ENCODE results near the gene WDR72.

The WDR72 gene

DNA sequence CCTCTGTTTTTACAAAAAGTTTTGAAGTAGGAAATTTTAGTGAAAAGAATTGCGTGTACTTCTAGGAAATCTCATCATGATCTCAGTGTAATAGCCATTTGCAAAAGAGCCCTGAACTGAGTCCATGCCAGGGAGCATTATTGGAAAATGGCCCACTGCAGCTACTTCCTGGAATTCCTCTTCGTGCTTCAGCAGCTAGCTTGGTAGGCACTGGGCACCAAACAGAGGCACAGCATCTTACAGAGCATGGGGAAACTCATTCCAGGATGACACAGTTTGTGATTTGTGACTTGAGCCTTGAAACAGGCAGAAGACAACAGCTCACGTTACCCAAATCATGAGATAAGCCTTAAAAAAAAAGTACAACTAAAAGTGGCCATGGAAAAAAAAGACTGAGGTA lies 179.1 kb downstream of the WDR72 start:
- ATAC-seq = no peak
- no peak for TF ChIP-seq TCF4 (CRISPR knock-in tag; IDR thresholded peaks at IDR 0.05; ENCODE audit: borderline replicate concordance)
- no peak for TF ChIP-seq ZNF8 (CRISPR knock-in tag; IDR thresholded peaks at IDR 0.05)
- TF ChIP-seq, protein P1, sequence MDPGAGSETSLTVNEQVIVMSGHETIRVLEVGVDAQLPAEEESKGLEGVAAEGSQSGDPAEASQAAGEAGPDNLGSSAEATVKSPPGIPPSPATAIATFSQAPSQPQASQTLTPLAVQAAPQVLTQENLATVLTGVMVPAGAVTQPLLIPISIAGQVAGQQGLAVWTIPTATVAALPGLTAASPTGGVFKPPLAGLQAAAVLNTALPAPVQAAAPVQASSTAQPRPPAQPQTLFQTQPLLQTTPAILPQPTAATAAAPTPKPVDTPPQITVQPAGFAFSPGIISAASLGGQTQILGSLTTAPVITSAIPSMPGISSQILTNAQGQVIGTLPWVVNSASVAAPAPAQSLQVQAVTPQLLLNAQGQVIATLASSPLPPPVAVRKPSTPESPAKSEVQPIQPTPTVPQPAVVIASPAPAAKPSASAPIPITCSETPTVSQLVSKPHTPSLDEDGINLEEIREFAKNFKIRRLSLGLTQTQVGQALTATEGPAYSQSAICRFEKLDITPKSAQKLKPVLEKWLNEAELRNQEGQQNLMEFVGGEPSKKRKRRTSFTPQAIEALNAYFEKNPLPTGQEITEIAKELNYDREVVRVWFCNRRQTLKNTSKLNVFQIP (CRISPR knock-in tag; IDR thresholded peaks at IDR 0.05; ENCODE audit: borderline replicate concordance, low read depth) = no peak
- no peak for TF ChIP-seq ZNF565 (CRISPR knock-in tag; conservative IDR thresholded peaks at IDR 0.05; ENCODE audit: low read depth)
- no peak for TF ChIP-seq OSR1 (CRISPR knock-in tag; IDR thresholded peaks at IDR 0.05)
- no peak for TF ChIP-seq PPARA (CRISPR knock-in tag; IDR thresholded peaks at IDR 0.05; ENCODE audit: borderline replicate concordance)
- no peak for TF ChIP-seq ISL1 (CRISPR knock-in tag; IDR thresholded peaks at IDR 0.05)
- TF ChIP-seq SNAI2 (CRISPR knock-in tag; IDR thresholded peaks at IDR 0.05) = no peak
- no peak for TF ChIP-seq CSDC2 (CRISPR knock-in tag; IDR thresholded peaks at IDR 0.05)
- TF ChIP-seq RARB (CRISPR knock-in tag; IDR thresholded peaks at IDR 0.05) = no peak
- no peak for TF ChIP-seq BACH2 (CRISPR knock-in tag; IDR thresholded peaks at IDR 0.05; ENCODE audit: borderline replicate concordance)
- no peak for TF ChIP-seq ZFP30 (CRISPR knock-in tag; IDR thresholded peaks at IDR 0.05)
- no peak for TF ChIP-seq GLIS3 (CRISPR knock-in tag; IDR thresholded peaks at IDR 0.05)
- TF ChIP-seq TOX (CRISPR knock-in tag; IDR thresholded peaks at IDR 0.05; ENCODE audit: borderline replicate concordance) = no peak
- no peak for TF ChIP-seq CSRNP3 (CRISPR knock-in tag; IDR thresholded peaks at IDR 0.05)
- TF ChIP-seq, protein P2, sequence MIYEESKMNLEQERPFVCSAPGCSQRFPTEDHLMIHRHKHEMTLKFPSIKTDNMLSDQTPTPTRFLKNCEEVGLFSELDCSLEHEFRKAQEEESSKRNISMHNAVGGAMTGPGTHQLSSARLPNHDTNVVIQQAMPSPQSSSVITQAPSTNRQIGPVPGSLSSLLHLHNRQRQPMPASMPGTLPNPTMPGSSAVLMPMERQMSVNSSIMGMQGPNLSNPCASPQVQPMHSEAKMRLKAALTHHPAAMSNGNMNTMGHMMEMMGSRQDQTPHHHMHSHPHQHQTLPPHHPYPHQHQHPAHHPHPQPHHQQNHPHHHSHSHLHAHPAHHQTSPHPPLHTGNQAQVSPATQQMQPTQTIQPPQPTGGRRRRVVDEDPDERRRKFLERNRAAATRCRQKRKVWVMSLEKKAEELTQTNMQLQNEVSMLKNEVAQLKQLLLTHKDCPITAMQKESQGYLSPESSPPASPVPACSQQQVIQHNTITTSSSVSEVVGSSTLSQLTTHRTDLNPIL (CRISPR knock-in tag; IDR thresholded peaks at IDR 0.05; ENCODE audit: low read depth) = no peak
- no peak for TF ChIP-seq ZC3H10 (CRISPR knock-in tag; IDR thresholded peaks at IDR 0.05)
- TF ChIP-seq, protein P3, sequence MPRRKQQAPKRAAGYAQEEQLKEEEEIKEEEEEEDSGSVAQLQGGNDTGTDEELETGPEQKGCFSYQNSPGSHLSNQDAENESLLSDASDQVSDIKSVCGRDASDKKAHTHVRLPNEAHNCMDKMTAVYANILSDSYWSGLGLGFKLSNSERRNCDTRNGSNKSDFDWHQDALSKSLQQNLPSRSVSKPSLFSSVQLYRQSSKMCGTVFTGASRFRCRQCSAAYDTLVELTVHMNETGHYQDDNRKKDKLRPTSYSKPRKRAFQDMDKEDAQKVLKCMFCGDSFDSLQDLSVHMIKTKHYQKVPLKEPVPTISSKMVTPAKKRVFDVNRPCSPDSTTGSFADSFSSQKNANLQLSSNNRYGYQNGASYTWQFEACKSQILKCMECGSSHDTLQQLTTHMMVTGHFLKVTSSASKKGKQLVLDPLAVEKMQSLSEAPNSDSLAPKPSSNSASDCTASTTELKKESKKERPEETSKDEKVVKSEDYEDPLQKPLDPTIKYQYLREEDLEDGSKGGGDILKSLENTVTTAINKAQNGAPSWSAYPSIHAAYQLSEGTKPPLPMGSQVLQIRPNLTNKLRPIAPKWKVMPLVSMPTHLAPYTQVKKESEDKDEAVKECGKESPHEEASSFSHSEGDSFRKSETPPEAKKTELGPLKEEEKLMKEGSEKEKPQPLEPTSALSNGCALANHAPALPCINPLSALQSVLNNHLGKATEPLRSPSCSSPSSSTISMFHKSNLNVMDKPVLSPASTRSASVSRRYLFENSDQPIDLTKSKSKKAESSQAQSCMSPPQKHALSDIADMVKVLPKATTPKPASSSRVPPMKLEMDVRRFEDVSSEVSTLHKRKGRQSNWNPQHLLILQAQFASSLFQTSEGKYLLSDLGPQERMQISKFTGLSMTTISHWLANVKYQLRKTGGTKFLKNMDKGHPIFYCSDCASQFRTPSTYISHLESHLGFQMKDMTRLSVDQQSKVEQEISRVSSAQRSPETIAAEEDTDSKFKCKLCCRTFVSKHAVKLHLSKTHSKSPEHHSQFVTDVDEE (CRISPR knock-in tag; IDR thresholded peaks at IDR 0.05) = no peak

GRCh38 chr15:53576841-53577240 lies 182.6 kb downstream of the WDR72 start:
- ATAC-seq = no peak
- TF ChIP-seq TCF4 (CRISPR knock-in tag; IDR thresholded peaks at IDR 0.05; ENCODE audit: borderline replicate concordance) (no peak), PPARA (CRISPR knock-in tag; IDR thresholded peaks at IDR 0.05; ENCODE audit: borderline replicate concordance) (no peak), ZNF8 (CRISPR knock-in tag; IDR thresholded peaks at IDR 0.05) (no peak), ZNF565 (CRISPR knock-in tag; conservative IDR thresholded peaks at IDR 0.05; ENCODE audit: low read depth) (no peak), ZFP3 (CRISPR knock-in tag; IDR thresholded peaks at IDR 0.05) (no peak), RARB (CRISPR knock-in tag; IDR thresholded peaks at IDR 0.05) (no peak), ZNF70 (CRISPR knock-in tag; IDR thresholded peaks at IDR 0.05) (no peak), CSRNP3 (CRISPR knock-in tag; IDR thresholded peaks at IDR 0.05) (no peak), ISL1 (CRISPR knock-in tag; IDR thresholded peaks at IDR 0.05) (no peak), BACH2 (CRISPR knock-in tag; IDR thresholded peaks at IDR 0.05; ENCODE audit: borderline replicate concordance) (no peak), ESRRG (CRISPR knock-in tag; IDR thresholded peaks at IDR 0.05) (no peak), ZC3H10 (CRISPR knock-in tag; IDR thresholded peaks at IDR 0.05) (no peak), SNAI2 (CRISPR knock-in tag; IDR thresholded peaks at IDR 0.05) (no peak)
- TF ChIP-seq, protein P1 (CRISPR knock-in tag; IDR thresholded peaks at IDR 0.05; ENCODE audit: borderline replicate concordance, low read depth) = no peak
- TF ChIP-seq, protein P3 (CRISPR knock-in tag; IDR thresholded peaks at IDR 0.05) = no peak

All from SK-N-SH treated with all-trans-retinoic acid at 6 μM for 48 hours (cell line).